Measurements from ENCODE around the gene OLFML2A. TPM values are rescaled to one million over a fixed set of nuclear protein-coding genes. Genes with fewer than 3 reads are reported as not detected.

OLFML2A gene
- total and polyA plus RNA-seq, 2 of the 13 experiments (the other 11 are each of a cell fraction or from before 2014, with no cell fraction given) = 0.01 to 0.02 TPM

GRCh38 chr9:124794902-124795491 lies 18.1 kb downstream of the OLFML2A start (continued):
- TF ChIP-seq ZNF512B (CRISPR knock-in tag; IDR thresholded peaks at IDR 0.05; ENCODE audit: borderline replicate concordance) (peak; percentile 72; the same call in 1 of the 2 replicates), POLR2A (IDR thresholded peaks at IDR 0.05; ENCODE audit: insufficient read depth in 1 of 2, low read depth in 2 of 2, low read length in 2 of 2) (no peak), ZNF740 (CRISPR knock-in tag; IDR thresholded peaks at IDR 0.05) (no peak), MYPOP (CRISPR knock-in tag; IDR thresholded peaks at IDR 0.05) (no peak), ATRX (CRISPR knock-in tag; IDR thresholded peaks at IDR 0.05; ENCODE audit: borderline replicate concordance) (no peak), TRAFD1 (CRISPR knock-in tag; IDR thresholded peaks at IDR 0.05; ENCODE audit: borderline replicate concordance) (no peak), ZGPAT (CRISPR knock-in tag; IDR thresholded peaks at IDR 0.05) (peak; percentile 62; the same call in 1 of the 2 replicates), DR1 (CRISPR knock-in tag; IDR thresholded peaks at IDR 0.05) (no peak), ZBTB37 (CRISPR knock-in tag; IDR thresholded peaks at IDR 0.05) (peak; percentile 95), ZNF484 (CRISPR knock-in tag; IDR thresholded peaks at IDR 0.05; ENCODE audit: borderline replicate concordance, low read depth) (no peak), THAP11 (CRISPR knock-in tag; IDR thresholded peaks at IDR 0.05) (peak; percentile 31; the same call in 1 of the 2 replicates), ZNF460 (CRISPR knock-in tag; IDR thresholded peaks at IDR 0.05; ENCODE audit: borderline replicate concordance) (no peak), ZNF879 (CRISPR knock-in tag; IDR thresholded peaks at IDR 0.05) (no peak), ZNF441 (CRISPR knock-in tag; IDR thresholded peaks at IDR 0.05; ENCODE audit: borderline replicate concordance) (no peak), YY1 (IDR thresholded peaks at IDR 0.05; ENCODE audit: insufficient read depth, insufficient replicate concordance, low read depth, low read length) (no peak), TBX3 (IDR thresholded peaks at IDR 0.05; ENCODE audit: borderline replicate concordance) (no peak), ZKSCAN1 (IDR thresholded peaks at IDR 0.05; ENCODE audit: low read length) (no peak), SOX6 (IDR thresholded peaks at IDR 0.05) (no peak), SOX6 (CRISPR knock-in tag; IDR thresholded peaks at IDR 0.05) (peak; percentile 56; the same call in 1 of the 2 replicates), SP140L (CRISPR knock-in tag; IDR thresholded peaks at IDR 0.05; ENCODE audit: borderline replicate concordance) (no peak), FOXA3 (CRISPR knock-in tag; IDR thresholded peaks at IDR 0.05) (peak; percentile 37; the same call in 1 of the 2 replicates), HDAC1 (CRISPR knock-in tag; IDR thresholded peaks at IDR 0.05) (0 out of 2 replicates have a peak, but pooled peaks have one; percentile 31)

Measured in HepG2 (cell line).